GM19023 (cell line): ENCODE results near the gene IFITM5.

Experiments
- ATAC-seq: cut with Tn5 transposase; IDR thresholded peaks from one replicate; pipeline ENCODE4 v1.9.1; 2021; ENCODE audit warnings: mild to moderate bottlenecking, moderate library complexity; ENCODE audit not compliant: unreplicated experiment

Gene IFITM5

GRCh38 chr11:269146-269890, 30.0 kb downstream of the IFITM5 start:
- ATAC-seq, result peak; percentile 65

DNA sequence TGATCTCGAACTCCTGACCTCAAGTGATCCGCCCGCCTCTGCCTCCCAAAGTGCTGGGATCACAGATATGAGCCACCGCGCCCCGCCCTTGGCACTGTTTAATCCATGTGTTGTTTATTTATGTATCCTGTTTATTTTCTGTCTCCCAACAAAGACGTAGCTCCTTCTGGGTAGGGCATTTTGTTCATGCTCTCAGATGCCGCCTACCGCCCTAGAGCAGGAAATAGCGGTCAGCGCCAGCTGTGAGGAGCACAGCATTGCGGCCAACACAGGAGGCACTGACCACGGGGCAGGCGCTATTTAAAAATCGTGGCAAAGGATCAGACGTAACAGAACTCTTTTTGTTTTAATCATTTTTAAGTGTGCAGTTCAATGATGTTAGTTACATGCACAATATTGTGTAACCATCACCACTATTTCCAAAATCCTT, 30.6 kb downstream of the IFITM5 start:
- ATAC-seq, result peak; percentile 60

GRCh38 chr11:267491-267994, 31.8 kb downstream of the IFITM5 start:
- ATAC-seq, result no peak

GRCh38 chr11:266676-267439, 32.5 kb downstream of the IFITM5 start:
- no peak for ATAC-seq

GRCh38 chr11:261624-262023, 37.7 kb downstream of the IFITM5 start:
- ATAC-seq, result no peak

- no peak for ATAC-seq
Measured at GRCh38 chr11:259413-259812, 39.9 kb downstream of the IFITM5 start.

DNA sequence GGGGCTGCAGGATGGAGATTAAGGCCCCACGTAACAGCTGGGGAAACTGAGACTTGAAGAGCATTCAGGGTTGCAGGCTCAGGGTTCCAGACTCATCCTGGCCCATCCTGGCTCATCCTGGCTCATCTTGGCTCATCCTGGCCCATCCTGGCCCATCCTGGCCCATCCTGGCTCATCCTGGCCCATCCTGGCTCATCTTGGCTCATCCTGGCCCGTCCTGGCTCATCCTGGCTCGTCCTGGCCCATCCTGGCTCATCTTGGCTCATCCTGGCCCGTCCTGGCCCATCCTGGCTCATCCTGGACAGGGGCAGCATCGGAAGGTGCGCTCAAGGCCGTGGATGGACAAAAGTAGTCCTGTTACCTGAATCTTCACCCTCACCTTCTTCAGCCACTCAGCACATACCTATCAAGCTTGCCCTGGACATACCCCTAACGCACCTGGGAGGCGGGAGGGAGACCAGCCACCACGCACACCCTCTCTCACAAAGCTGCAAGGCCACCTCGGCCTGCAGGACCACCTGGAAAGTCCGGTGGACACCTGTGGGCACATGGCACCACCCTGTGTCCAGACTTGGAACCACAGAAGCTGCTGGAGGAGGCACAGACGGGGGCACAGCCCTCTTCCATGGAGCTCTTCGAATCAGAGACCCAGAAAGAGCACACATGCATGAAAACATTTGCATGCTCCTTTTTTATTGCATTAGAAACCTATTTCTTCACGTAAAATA, 41.4 kb downstream of the IFITM5 start:
- ATAC-seq, result no peak

- no peak for ATAC-seq
Measured at GRCh38 chr11:256952-257737, 42.2 kb downstream of the IFITM5 start.

GRCh38 chr11:255816-256215, 43.5 kb downstream of the IFITM5 start:
- no peak for ATAC-seq

DNA sequence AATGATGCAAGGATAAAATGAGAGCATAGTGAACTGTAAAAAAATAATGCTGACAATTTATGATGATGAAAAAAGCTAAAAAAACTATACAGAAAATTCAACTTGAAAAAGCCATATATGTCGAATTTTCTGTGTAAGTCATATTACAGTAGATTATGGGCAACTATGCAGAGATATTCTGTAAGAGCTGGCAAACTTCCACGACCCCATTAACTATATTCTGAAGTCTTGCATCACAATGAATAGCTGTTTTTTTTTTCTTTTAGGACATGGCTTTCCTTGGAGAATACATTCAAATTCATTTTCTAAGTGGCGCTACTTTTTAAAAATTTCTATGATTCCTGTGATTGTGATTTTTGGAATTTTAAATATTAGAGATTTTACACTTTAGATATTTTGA, 44.1 kb downstream of the IFITM5 start:
- ATAC-seq, result no peak

- no peak for ATAC-seq
Measured at GRCh38 chr11:253886-254270, 45.4 kb downstream of the IFITM5 start.

DNA sequence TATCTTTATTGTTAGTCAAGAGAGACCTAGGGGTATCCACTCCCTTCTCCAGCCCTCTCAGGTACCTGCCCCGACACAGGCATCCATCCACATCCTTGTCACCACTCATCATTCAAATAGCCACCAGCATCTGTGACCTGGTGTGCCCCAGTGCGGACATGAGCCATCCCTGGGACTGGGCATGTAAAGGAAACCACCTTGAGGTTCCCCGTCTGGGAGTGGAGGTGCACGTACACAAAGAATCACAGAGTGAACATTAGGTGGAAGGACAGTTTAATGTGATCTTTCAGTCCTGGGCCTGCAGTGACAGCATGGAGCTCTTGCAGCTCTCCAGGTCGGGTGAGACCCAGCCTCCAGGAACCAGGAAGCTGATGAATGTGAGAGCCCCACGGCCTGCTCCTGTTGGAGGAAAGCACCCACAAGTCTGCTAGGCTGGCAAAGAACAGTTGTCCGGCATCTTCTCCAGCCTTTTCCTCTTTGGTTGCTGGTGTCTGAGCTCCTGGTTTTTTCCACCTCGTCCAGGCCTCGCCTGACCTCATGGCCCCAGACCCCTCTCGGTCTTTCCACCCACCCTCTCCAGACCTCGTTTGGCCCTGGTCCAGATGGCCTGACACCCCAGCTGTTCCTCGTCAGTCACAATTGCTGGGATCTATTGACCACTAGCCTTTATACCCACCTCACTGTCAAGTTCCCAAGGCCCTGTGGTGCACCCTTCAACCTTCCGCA, 46.0 kb downstream of the IFITM5 start:
- no peak for ATAC-seq

DNA sequence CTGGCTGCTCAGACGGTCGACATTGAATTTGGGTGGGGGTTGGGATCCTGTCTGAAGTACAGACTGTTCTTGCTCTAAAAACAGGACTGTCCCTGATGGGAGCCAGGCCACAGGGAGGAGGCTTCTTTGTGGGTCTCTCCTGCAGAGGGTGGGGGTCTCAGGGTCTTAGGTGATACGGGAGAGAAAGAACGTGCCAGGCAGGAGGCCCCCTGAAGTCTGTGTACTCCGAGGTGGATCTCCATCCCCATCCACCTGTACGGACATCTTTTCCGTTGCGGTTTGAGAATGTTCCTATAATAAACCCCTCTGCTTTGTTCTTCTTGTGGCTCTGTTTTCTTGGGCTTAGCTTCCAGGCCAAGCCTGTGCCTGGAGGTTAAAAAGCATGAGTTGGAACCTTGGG, 46.7 kb downstream of the IFITM5 start:
- no peak for ATAC-seq

DNA sequence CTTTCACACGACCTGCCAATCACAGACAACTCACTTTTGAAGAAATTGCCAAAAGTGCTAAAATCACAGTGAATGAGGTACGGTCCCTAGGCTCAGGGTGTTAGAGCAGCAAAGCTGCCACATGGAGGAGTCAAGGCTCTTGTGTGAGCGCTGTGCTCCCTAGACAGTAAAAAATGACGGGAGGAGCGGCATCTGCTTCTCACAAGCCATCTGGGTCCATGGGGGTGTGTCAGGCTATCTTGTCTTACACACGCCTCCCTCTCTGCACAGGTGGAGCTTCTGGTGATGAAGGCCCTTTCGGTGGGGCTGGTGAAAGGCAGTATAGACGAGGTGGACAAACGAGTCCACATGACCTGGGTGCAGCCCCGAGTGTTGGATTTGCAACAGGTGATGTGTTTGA, 47.8 kb downstream of the IFITM5 start:
- ATAC-seq, result no peak

DNA sequence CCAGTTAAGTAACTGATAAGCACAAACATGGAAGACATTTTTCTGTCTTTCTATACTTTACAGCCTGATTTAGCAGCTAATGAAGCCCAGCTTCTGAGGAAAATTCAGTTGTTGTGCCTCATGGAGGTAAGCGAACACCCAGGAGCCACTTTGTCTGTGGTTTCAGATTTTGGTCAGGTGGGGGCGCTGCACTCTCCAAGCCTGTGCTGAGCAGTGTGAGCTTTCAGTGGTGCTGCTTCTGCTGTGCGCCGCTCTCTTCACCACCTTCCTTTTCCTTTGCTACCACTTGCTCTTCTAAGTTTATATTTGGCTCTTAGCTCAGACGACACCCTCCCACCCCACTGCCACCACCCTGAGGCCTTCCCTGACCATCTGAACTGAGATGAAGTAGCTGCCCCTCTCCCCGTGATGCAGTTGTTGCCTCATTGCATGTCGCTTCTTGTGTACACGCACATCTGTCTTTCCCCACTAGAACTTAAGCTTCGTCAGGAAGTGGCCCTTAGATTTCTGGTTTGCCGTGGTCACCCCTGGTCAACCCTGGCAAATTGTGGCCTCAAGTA, 48.5 kb downstream of the IFITM5 start:
- no peak for ATAC-seq

DNA sequence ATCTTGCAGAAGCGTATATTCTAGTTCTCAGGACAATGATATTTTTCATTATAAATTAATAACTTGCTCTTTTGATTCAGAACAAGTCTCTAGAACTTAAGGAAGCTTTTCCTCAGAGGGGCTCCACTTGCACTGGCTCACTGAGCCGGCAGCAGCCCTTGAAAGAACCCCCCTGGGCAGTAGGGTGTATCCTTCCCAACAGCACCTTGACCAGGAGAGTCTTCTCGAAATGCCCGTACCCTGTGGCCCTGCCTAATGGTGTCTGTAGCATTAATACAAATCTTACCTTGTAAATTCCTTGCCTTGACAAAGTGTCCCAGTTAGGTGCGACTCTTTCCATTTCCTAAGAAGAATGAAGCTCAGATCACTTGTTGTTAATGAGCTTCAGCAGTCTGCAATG, 49.1 kb downstream of the IFITM5 start:
- ATAC-seq, result no peak

DNA sequence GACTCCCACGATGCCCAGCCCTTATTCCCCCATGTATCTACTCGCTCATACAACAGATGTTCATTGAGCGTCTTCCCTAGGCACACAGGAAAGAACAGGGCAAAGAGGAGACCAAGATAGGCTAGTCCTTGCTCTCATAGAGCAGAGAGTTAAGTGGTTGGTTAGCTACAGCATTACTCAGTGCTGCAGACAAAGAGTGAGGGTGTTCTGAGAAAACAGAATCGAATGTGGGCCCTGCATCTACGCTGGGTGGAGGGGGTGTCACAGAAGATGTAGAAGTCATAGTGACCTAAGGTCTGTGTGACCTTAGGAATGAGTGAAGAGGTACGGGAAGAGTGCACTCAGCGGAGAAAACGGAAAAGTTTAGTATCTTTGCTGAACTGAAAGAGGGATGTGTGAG, 50.3 kb downstream of the IFITM5 start:
- no peak for ATAC-seq
